Lower lobe of right lung (tissue), 2 donors: ENCODE measurements around the gene ZNF747. TPM values are rescaled to one million over a fixed set of nuclear protein-coding genes. Genes with fewer than 3 reads are reported as not detected.

ENCODE experiments used
- ATAC-seq, 2 donors: fragments of 200-7000 bp; cut with Tn5 transposase; one replicate each; pipeline ENCODE4 v1.9.1; 2020 to 2022; ENCODE audit warnings: mild to moderate bottlenecking in 2 of 2, moderate library complexity in 2 of 2
- DNase-seq: peaks from one replicate; pipeline ENCODE4 v3.0.0-alpha.2; 2020
- H3K27ac ChIP-seq: fragments of 200-600 bp; one replicate; pipeline ENCODE4 v1.8.0; 2022
- H3K27me3 ChIP-seq: fragments of 200-600 bp; one replicate; pipeline ENCODE4 v1.8.0; 2022; ENCODE audit warnings: low read depth
- H3K36me3 ChIP-seq: fragments of 200-600 bp; one replicate; pipeline ENCODE4 v1.8.0; 2022; ENCODE audit warnings: mild to moderate bottlenecking
- H3K4me1 ChIP-seq: fragments of 200-600 bp; one replicate; pipeline ENCODE4 v1.8.0; 2022
- H3K4me3 ChIP-seq: fragments of 200-600 bp; one replicate; pipeline ENCODE4 v1.8.0; 2022; ENCODE audit warnings: mild to moderate bottlenecking
- H3K9me3 ChIP-seq: fragments of 200-600 bp; one replicate; pipeline ENCODE4 v1.8.0; 2022
- intact Hi-C: fragments of 100-400 bp; cut with DNase I; formaldehyde crosslinking; loops from one replicate; pipeline ENCODE4 v1.11.0; 2022
- total RNA-seq: library from RNA; stranded (reverse); fragmentation: NEBNext Ultra II Directional; extraction: Animal tissue kit (Norgen Biotek cat#: 25700); gene quantifications from one replicate; pipeline ENCODE4 v1.2.1, GENCODE V29; 2021
- TF ChIP-seq, protein P1 (sequence below): fragments of 200-600 bp; IDR thresholded peaks from one replicate; pipeline ENCODE4 v1.8.0; 2022; ENCODE audit warnings: antibody characterized with exemption, mild to moderate bottlenecking
- donor health status: DM: no; HTN: yes; CAD: no; lungs with severe emphysema.

Gene ZNF747
- total RNA-seq, 1 donor from 2014 or later, result 9.3 TPM

DNA sequence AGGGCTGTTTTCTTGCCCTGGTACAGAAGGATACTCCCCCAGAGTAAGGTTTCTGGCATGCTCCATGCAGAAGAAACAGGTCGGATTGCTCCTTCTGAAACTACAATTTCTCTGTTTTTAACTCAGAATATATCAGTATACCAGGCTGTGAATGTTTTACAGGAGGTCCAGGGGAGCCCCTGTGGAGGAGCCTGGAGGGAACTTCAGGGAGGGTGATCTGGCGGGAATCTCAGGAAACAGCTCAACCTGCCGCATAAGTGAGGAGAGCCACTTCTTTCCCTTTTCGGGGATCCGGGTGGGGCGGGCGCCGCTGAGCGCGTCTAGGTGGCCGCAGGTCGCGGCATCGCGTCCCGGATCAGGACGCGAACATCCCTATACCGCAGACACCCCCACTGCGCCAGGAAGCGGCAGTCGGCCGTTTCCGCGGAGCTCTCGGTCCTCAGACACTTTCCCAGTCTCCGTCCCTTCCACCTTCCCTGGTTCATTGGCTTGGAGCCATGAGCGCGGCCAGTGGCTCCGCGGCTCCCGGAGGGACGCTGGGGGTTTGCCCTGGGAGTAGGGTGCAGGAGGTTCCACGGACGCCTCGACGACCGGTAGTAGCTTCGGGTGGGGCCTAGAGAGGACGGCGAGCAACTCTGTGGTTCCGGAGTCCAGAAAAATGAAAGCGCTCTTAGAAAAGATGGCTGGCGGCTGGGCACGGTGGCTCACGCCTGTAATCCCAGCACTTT is 26.6 kb upstream of the ZNF747 start:
- H3K27ac ChIP-seq, result peak overlapping the region; percentile 85
- peaks cover 4% of the 10 kb centered on the region for H3K36me3 ChIP-seq
- peak overlapping the region; percentile 59 for H3K4me3 ChIP-seq
- no peak for ATAC-seq
- peaks cover 26% of the 10 kb centered on the region for H3K4me1 ChIP-seq
- H3K9me3 ChIP-seq, result no peaks in the 10 kb centered on the region
- TF ChIP-seq, protein P1, sequence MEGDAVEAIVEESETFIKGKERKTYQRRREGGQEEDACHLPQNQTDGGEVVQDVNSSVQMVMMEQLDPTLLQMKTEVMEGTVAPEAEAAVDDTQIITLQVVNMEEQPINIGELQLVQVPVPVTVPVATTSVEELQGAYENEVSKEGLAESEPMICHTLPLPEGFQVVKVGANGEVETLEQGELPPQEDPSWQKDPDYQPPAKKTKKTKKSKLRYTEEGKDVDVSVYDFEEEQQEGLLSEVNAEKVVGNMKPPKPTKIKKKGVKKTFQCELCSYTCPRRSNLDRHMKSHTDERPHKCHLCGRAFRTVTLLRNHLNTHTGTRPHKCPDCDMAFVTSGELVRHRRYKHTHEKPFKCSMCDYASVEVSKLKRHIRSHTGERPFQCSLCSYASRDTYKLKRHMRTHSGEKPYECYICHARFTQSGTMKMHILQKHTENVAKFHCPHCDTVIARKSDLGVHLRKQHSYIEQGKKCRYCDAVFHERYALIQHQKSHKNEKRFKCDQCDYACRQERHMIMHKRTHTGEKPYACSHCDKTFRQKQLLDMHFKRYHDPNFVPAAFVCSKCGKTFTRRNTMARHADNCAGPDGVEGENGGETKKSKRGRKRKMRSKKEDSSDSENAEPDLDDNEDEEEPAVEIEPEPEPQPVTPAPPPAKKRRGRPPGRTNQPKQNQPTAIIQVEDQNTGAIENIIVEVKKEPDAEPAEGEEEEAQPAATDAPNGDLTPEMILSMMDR, result no peak
- no peaks in the 10 kb centered on the region for H3K27me3 ChIP-seq
- intact Hi-C loops, result no loop called here
- DNase-seq, result peak; percentile 65

DNA sequence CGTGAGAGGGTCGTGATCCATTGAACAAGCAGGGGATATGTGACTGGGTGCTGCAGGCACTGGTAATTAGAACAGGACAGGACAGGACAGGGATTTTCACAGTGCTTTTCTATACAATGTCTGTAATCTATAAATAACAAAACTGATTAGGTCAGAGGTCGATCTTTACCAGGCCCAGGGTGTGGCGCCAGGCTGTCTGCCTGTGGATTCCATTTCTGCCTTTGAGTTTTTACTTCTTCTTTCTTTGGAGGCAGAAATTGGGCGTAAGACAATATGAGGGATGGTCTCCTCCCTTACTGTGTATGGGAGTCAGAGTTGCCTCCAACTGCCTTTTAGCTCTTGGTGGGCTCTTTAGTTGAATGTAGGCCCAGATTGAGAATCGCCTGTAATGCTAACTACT is 25.0 kb upstream of the ZNF747 start:
- no peak for DNase-seq
- intact Hi-C loops, result no loop called here
- H3K4me1 ChIP-seq, result peaks cover 26% of the 10 kb centered on the region
- H3K9me3 ChIP-seq, result no peaks in the 10 kb centered on the region
- no peak for ATAC-seq
- H3K27ac ChIP-seq, result peak overlapping the region; percentile 46
- H3K36me3 ChIP-seq, result peaks cover 20% of the 10 kb centered on the region
- TF ChIP-seq, protein P1, result no peak
- no peaks in the 10 kb centered on the region for H3K27me3 ChIP-seq
- H3K4me3 ChIP-seq, result no peak overlapping the region

DNA sequence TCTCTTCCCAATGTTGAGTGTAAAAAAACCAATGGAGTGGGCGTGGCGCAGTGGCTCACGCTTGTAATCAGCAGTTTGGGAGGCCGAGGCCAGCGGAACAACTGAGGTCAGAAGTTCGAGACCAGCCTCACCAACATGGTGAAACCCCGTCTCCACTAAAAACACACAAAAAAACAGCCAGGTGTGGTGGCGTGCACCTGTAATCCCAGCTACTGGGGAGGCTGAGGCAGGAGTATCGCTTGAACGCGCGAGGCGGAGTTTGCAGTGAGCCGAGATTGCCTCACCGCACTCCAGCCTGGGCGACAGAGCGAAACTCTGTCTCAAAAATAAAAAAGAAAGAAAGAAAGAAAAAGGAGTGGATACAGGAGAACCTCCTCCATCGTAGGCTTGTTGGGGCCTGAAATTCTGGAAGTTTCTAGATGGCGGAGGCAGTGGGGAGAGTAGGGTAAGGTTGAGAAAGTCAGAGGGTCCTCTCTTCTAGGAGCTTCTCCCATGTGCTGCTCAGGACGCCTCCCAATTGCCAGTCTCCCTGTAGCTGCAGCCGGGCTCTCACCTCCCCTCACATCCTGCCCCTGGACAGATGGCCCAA is 24.2 kb upstream of the ZNF747 start:
- ATAC-seq, result no peak
- H3K4me3 ChIP-seq, result peak overlapping the region; percentile 92
- TF ChIP-seq, protein P1, result no peak
- peaks cover 28% of the 10 kb centered on the region for H3K36me3 ChIP-seq
- no peak for DNase-seq
- no peaks in the 10 kb centered on the region for H3K9me3 ChIP-seq
- H3K27me3 ChIP-seq, result no peaks in the 10 kb centered on the region
- H3K27ac ChIP-seq, result peak overlapping the region; percentile 98
- intact Hi-C loops, result no loop called here
- peaks cover 26% of the 10 kb centered on the region for H3K4me1 ChIP-seq

DNA sequence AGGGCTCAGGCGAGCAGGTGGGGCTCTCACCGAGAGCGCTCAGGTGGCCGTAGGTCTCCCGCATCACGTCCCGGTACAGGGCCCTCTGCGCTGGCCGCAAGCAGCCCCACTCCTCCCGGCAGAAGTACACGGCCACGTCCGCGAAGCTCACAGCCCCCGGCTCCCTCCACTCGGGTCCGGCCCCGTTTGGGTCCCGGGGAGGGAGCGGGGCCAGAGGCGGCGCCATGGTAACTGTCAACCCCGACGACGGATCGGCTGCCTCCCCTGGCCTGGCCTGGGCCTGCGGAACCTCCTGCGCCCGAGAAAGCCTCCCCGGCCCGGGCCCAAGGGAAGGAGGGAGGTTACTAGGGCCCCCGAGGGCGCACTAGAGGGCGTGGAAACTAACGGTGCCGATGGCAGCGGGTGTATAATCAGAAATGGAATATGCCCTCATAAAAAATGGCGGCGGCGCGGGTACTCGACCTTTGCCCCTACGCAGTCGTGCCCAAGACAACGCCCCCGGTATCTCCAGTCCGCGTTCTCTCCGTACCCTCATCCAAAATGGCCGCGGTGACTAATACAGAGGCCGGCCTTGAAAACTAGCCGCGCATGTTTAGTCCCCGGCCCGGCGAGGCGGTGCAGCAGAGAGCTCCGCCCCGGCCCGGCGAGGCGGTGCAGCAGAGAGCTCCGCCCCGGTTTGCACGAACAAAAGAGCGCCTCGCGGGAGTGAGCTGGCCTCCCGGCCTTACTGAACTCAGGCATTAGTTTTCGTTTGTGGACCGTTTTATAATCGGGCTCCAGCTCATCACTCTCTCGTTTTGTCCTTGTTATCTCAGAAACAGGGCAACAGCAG is 23.5 kb upstream of the ZNF747 start, which contains the start of gene ZNF764:
Gene ZNF764 (minus strand): TSS at position 418 of the 832 bp plus-strand sequence. CDS start 192 bp downstream, at position 226.
- intact Hi-C loops, result no loop called here
- ATAC-seq, result peak; percentile 97 to 98
- TF ChIP-seq, protein P1, result no peak
- Histone ChIP-seq H3K27me3 (no peaks in the 10 kb centered on the region), H3K4me3 (peak within 1 kb of the TSS; percentile 92), H3K9me3 (no peaks in the 10 kb centered on the region), H3K36me3 (peaks cover 35% of the 10 kb centered on the region), H3K4me1 (peaks cover 31% of the 10 kb centered on the region), H3K27ac (peak within 1 kb of the TSS; percentile 98)
- peak; percentile 99 for DNase-seq

DNA sequence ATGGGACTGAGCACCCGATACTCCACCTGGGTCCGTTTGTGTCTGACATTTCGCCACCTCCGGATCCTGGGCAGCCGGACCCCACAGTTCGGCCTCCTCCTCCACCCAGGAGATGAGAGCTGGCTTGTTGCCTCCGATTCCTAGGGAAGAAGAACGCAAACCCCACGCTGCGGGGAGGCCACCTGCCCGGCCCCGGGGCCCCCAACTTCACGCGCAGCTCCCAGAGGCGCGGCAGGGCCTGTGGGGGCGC is 23.0 kb upstream of the ZNF747 start:
- TF ChIP-seq, protein P1, result no peak
- Histone ChIP-seq H3K4me1 (peaks cover 37% of the 10 kb centered on the region), H3K27ac (peak overlapping the region; percentile 98), H3K27me3 (no peaks in the 10 kb centered on the region), H3K9me3 (no peaks in the 10 kb centered on the region), H3K4me3 (peak overlapping the region; percentile 92), H3K36me3 (peaks cover 36% of the 10 kb centered on the region)
- intact Hi-C loops, result no loop called here
- no peak for DNase-seq
- no peak for ATAC-seq
